Esophagus mucosa (tissue), 1 donor: Measurements from ENCODE around the gene SCYGR8. TPM values are rescaled to one million over a fixed set of nuclear protein-coding genes. Genes with fewer than 3 reads are reported as not detected.

Experiments
- total RNA-seq: library from RNA; stranded (reverse); gene quantifications from one replicate; pipeline ENCODE4 v1.2.4, GENCODE V29; 2023
- donor health status: DM: yes; HTN: yes; CAD: no.

The SCYGR8 gene
- total RNA-seq, 1 donor from 2014 or later = not detected

Other genes with a start within 250 kb of the SCYGR8 start
- gene SCYGR2, start 147.0 kb upstream of the SCYGR8 start, total RNA-seq = not detected
- not detected for gene SCYGR3, start 131.1 kb upstream of the SCYGR8 start, total RNA-seq
- not detected for gene SCYGR4, start 128.4 kb upstream of the SCYGR8 start, total RNA-seq
- gene SCYGR5, start 79.1 kb upstream of the SCYGR8 start, total RNA-seq = not detected
- 1.5 TPM for gene SLC19A3, start 27.9 kb upstream of the SCYGR8 start, total RNA-seq
- gene SCYGR6, start 21.1 kb upstream of the SCYGR8 start, total RNA-seq = not detected
- gene SCYGR7, start 17.6 kb upstream of the SCYGR8 start, total RNA-seq = not detected
- 2.8 TPM for gene CCL20, start 67.9 kb downstream of the SCYGR8 start, total RNA-seq
- gene DAW1, start 125.7 kb downstream of the SCYGR8 start, total RNA-seq = not detected